CD4-positive, alpha-beta T cell treated with Interleukin-4 for 1 hour (primary cell): ENCODE data around the gene HIVEP1.
A peak's percentile ranks its signal among the peaks of the same experiment; 100 is the strongest.

Experiments
- DNase-seq, 2 donors: peaks; one replicate each; pipeline ENCODE4 v3.0.0-alpha.2; 2020 to 2022

The HIVEP1 gene

GRCh38 chr6:12020187-12020791 lies 8.2 kb downstream of the HIVEP1 start:
- DNase-seq = no peak

DNA sequence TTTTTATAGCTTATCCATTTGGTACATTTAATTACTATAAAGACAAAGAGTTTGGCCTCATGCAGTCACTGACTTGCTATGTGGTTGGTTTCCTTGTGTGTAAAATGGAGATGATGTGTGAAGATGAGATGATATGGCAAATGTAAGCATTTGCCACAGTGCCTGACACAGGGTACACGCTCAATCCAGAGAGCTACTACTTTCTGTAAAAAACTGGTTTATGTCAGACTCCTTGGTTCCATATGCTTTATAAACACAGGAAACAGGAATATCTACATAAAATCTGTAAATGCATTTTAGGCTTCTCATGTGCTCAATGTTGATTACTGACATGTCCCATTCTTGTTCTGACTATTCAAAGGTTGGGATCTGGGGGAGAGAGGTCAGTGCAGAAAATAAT lies 10.4 kb downstream of the HIVEP1 start:
- no peak for DNase-seq

DNA sequence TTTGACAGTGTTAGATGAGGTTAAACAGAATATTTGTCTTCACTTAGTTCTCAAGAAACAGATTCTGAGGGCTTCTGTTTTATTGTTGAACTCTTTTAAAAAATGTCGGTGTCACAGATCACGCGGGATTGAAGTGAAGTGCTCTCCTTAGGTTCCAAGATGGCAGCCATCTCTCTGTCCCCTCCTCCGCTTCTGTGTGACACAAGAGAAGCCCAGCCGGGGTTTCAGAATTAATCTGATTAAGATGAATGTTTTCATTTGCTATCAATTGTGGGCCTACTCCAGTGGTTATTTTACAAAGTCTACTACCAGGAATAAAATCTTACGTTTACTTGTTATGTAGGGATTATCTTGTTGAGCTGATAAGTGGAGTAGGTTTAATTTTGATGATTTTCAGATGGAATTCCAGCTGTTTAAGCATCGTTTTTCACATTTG lies 10.9 kb downstream of the HIVEP1 start:
- DNase-seq = no peak

GRCh38 chr6:12024216-12024615 lies 12.1 kb downstream of the HIVEP1 start:
- no peak for DNase-seq

DNA sequence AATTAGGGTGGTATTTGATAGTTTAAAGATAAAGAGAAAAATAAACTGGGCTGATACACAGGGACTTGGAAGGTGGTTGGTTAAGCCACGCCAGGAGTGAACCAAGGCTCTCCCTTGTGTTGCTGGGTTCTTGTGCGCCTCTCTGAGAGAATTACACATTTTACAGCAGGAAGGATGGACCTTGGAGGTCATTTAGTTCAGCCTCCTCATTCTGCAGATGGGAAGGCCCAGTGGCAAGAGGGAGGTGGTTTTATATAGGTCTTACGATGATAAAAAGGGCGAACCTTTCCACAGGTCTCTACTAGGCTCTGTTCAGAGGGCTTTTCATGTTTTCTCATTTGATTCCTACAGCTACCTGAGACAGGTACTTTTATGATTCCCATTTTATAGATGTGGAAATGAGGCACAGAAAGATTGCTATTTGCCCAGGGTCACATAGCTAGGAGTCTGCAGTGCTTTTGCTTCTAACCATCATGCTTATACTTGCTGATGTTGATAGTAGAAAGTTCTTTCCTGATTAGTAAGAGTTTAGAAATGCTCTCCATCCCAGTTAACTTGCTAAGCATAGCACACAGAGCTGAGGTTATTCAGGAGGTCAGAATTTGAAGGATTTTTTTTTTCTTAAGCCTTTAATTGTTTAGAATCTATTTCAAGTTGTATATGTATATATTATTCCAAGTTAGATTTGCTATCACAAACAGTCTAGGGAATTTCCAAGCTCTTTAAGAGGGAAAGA lies 12.8 kb downstream of the HIVEP1 start:
- no peak for DNase-seq

GRCh38 chr6:12026120-12026519 lies 14.0 kb downstream of the HIVEP1 start:
- no peak for DNase-seq

GRCh38 chr6:12026833-12027232 lies 14.7 kb downstream of the HIVEP1 start:
- DNase-seq = no peak

DNA sequence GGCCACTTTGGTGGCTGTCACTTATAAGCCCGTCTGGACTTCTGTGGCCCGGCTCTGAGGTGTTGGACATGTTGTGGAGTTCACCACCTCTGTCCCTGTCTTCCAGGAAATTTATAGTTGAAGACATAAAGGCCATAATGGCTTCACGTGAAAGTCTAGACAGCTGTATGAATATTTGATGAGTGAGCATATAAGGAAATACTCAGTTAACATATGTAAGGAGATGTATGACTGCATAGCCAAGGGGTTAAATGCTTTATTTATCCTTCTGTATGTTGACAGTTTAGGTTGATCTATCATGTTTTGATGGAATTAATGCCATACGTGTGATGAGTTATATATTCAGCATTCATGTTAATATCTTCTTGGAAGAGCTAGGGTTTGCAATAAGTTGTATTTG lies 16.1 kb downstream of the HIVEP1 start:
- no peak for DNase-seq

GRCh38 chr6:12029979-12030737 lies 18.0 kb downstream of the HIVEP1 start:
- no peak for DNase-seq

GRCh38 chr6:12030993-12031550 lies 19.0 kb downstream of the HIVEP1 start:
- DNase-seq = no peak

DNA sequence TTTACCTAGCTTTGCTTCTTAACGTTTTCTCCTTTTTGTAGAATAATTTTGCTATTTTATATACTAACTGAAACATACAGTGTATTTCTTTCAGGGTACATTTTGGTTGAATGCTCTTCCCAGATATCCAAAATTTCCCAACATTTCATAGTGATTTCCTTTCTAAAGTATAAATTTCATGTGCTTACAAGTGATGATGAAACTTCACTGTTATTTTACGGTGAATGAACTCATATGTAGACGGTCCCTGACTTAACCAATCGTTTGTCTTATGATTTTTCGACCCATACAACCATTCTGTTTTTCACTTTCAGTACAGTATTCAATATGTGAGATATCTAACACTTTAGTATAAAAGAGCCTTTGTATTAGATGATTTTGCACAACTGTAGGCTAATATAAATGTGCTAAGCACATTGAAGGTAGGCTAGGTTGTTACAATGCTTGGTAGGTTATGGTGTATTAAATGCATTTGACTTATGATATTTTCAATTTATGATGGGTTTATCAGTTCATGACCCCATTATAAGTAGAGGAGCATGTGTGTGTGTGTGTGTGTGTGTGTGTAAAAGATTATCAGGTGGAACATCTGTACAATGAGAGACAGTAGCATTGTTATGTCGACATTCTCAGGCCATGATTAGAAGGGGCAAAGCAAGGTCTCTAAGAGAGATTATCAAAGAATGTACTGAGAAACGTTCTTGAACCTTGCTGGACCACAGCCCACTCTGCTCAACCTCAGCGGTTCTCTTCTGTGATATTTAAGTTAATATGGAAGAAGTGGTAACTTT lies 20.9 kb downstream of the HIVEP1 start:
- DNase-seq = no peak

DNA sequence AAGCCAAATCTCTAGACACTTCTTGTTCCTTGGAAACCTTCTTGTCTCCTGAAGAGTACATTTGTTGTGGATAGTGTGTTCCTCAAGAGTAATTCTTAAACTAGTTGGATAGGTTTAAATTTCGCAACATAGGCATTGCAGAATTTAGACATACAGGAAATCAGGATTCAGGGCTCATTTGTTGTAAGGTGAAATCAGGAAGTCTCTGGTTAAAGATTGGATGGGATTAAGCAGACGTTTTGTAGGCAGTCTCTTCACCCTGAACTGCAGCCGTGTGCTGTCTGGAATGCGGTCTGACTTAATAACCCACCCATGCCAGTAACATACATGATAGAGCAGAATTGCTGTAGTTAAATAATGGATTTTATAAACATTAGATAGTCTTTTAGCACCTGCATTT lies 21.7 kb downstream of the HIVEP1 start:
- DNase-seq = no peak

DNA sequence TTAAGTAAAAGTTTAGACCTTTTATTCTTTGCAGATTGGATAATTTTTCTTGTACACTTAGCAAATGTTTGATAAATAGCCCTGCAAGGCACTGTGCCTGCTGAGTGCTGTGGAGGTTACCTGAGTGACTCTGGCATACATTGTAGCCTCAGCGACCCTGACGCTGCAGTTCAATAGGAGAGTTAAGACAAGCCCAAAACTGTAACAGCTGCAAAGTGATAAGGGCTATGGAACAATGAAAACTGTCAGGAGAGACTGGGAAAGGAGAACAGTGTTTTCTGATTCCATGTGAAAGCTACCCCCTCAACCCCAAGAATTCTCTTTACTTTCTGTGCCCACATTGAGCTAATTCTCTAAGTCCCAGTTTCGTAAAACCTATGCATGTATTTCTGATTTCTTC lies 22.2 kb downstream of the HIVEP1 start:
- DNase-seq = no peak

DNA sequence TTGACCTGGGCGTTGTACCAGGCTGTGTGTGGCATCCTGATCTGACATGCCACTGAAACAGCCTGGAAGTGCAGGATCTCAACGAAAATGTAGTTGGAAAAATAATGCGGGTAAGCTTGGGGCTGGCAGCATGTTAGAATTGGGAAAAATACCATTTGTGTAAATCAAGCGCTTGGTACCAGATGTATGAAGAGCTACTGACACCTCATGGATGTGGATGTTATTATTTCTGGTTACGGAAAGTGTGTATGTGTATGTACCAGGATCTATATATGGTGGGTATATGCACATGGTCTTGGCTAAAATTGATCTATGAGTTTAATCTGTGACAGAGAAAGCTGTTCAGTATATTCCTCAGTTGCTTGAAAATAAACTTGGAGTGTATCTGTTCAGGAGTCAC lies 22.7 kb downstream of the HIVEP1 start:
- DNase-seq = no peak

DNA sequence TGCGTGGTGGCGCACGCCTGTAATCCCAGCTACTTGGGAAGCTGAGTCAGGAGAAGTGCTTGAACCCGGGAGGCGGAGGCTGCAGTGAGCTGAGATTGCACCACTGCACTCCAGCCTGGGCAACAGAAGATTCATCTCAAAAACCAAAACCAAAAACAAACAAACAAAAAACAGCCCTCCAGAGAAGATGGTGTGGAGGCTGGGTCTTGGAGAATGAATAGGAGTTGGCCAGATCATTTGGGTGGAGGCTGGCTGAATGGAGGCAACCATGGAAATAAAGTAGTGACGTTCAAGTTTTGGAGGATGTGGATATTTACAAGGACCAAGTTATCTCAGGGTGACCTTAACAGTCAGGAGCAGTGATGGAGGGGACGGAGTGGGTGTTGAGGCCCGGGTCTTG lies 24.7 kb downstream of the HIVEP1 start:
- DNase-seq = no peak

GRCh38 chr6:12037798-12038197 lies 25.7 kb downstream of the HIVEP1 start:
- peak in 1 of 2 donors; percentile 30 for DNase-seq

DNA sequence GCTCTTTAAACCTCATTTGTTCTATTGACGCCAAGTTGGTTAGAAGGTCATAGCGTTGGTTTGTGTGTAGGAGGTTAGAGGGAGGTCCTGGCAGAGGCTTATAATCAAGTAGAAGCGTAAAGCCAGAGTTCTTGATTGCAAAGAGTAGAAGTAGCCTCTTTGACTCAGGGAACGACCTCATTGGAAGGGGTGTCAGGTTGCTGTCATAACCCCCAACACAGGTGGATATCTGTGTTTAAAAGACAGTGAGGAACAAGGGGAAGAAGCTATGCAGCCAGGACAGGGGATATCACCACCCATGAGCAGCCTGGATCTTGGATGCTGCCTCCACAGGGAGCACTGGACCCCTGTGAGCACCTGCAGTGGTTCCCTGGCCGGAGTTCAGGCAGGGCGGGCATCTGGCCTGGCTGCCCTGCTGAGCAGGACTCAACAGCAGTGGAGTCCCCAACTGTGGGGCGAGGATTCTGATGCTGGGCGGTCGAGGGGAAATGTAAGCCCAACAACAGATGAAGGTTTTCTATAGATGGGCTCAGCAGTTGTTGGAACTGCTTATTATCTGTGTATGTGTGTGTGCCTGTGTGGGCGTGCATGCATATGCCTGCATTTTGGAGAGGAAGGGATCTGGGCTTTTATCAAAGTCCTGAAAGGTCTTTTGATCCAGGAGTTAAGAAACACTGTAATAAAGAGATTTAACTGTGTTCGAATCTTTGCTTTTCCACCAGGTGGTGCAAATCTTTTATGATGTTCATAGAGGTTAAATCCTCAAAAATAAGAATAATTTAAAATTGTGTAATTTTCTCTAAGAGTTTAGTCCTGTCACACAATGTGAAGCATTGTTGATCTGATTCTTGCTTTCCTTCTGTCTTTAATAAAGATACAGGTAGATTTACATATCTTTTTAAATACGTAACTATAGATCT lies 27.7 kb downstream of the HIVEP1 start:
- no peak for DNase-seq

DNA sequence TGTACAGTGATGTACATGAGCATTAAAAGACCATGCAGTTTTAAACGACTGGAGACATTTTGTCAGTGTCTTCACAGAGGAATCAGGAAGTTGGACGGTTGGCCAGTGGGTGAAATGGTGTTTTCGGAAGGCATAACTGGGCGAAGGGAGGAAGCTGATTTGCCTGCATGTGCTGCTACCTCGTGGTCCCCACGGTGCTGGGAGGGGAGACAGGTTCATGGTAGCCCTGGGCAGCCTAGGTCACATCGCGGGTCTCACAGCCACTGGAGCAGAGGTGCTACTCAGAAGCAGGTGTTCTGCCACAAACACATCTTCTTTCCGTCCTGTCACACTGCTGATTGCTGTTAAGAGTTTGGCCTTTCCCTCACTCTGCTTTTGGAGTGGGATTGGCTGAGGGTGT lies 35.2 kb downstream of the HIVEP1 start:
- peak in 1 of 2 donors; percentile 31 for DNase-seq

DNA sequence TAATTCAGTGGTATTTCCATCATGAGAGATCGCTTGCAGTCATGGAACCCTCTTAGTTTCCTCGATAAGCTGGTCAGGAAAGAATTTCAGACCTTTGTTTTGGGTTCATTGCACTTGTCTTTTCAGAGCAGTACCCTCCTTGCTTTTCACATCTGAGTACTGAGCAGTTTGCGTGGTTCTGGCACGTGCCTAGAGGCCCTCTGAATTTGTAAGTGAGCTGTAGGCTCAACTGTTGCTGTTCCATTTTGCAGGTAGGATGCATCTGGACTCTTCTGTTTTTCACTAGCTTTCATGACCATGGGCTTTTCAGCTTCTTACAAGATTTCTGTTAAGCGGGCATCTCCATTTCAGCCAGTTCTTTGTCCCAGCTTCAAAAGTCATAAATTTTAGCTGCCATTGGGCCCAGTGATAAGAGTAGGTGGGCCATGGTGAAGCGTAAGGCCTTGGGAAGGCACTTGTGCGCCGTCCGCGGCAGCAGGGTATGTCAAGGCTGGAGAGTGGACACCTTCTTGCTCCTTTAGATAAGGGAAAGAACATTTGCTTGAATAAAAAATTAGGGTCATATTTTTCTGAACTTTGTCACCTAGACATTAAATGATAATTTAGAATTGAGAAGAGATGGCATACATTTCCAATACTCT lies 35.8 kb downstream of the HIVEP1 start:
- DNase-seq = no peak

DNA sequence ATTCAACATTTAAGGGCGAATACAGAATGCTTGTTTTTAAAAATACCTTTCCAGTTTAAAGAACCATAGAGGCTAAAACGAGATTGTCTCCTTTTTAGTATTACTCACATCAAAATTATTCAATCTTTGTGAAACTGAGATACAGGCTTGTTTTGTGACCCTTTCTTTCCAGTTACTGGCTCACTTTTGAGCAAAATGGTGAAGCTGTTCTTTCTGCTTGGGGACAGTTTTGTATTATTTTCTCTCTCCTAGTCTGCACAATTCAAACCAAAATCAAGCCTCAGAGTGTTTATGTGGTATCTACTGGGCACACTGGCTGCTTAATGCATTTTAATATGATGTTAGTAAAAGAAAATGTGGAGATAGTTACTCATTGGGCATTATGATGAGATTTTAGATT lies 36.5 kb downstream of the HIVEP1 start:
- no peak for DNase-seq

DNA sequence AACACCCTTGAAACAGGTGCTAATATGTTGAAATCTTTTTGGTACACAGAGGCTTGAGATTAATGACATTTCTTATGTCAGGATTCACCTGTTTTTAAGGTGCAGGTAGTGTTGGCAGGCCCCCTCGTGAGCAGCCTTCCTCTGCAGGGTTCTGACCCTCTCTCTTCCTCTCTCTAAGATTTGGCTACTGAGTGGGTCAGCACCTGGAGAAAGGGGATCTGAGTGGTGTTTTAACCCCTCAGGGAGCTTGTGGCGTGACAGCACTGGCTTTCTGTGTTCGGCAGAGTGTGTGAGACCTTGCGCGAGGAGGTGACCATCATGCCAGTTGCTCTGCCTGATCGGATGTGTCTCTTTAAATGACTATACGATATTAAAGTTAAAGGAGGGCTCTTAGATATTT lies 37.1 kb downstream of the HIVEP1 start:
- no peak for DNase-seq
